ENCODE data around the gene CKAP2L. TPM values are rescaled to one million over a fixed set of nuclear protein-coding genes. Genes with fewer than 3 reads are reported as not detected.
A peak's percentile ranks its signal among the peaks of the same experiment; 100 is the strongest.

CKAP2L gene
- total and polyA plus RNA-seq, 10 of the 15 experiments (the other 5 are each of a cell fraction or from before 2014, with no cell fraction given) = 10.5 to 37.4 (median 20.2) TPM

DNA sequence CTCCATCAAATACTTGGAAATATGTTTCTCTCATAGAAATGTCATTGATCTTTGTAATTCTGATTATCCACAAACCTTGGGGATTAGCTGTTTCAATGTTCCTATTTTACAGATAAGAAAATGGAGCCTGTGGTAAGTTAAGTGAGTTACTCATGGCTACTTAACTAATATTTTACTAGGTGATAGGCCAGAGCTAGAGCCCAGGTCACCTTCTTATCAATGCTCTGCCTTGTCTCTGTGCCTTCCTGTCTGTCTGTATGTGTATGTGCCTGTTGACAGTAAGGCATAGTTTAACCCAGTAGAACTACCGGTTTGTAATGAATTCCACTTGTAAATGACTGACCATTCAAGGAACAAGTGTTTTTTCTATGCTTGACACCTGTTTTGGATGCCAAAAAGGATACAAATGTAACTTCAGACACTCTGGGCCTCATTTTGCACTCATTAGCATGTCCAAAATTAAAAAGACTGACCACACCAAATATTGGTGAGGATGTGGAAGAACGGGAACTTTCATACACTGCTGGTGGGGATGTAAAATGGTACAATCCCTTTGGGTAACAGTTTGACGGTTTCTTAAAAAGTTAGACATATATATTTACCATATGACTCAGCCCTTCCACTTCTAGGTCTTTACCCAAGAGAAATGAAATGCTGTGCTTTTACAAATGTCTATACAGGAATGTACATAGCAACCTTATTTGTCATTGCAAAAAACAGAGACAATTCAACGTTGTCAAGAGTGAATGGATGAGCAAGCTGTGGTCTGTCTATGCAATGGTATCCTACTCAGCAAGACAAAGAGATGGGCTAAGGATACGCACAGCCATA lies 39.5 kb upstream of the CKAP2L start (continued):
- TF ChIP-seq ZBTB40 (IDR thresholded peaks at IDR 0.05; ENCODE audit: borderline replicate concordance) (0 out of 2 replicates have a peak, but pooled peaks have one; percentile 11), YY1 (IDR thresholded peaks at IDR 0.05; ENCODE audit: low read depth, low read length) (no peak), CEBPB (IDR thresholded peaks at IDR 0.05; ENCODE audit: borderline replicate concordance in 1 of 2, low read depth in 2 of 2, low read length in 2 of 2) (no peak), FOXM1 (IDR thresholded peaks at IDR 0.05; ENCODE audit: low read depth, low read length) (peak; percentile 66; the same call in 1 of the 2 replicates), LARP7 (IDR thresholded peaks at IDR 0.05) (no peak), IKZF1 (conservative IDR thresholded peaks at IDR 0.05) (peak; percentile 60), MEF2A (IDR thresholded peaks at IDR 0.05; ENCODE audit: insufficient read depth, low read depth, low read length) (0 out of 2 replicates have a peak, but pooled peaks have one; percentile 48), NR2F1 (conservative IDR thresholded peaks at IDR 0.05) (0 out of 2 replicates have a peak, but pooled peaks have one; percentile 36), ATF7 (IDR thresholded peaks at IDR 0.05; ENCODE audit: low read depth) (peak; percentile 57; the same call in 1 of the 2 replicates), REST (IDR thresholded peaks at IDR 0.05; ENCODE audit: low read depth, low read length) (no peak), CREM (IDR thresholded peaks at IDR 0.05; ENCODE audit: low read depth) (no peak), HCFC1 (IDR thresholded peaks at IDR 0.05; ENCODE audit: low read length) (no peak), POLR2AphosphoS2 (IDR thresholded peaks at IDR 0.05; ENCODE audit: low read depth, low read length) (no peak), IKZF2 (IDR thresholded peaks at IDR 0.05) (peak; percentile 67 to 71; a peak in 3 of 4 replicates), BACH1 (IDR thresholded peaks at IDR 0.05; ENCODE audit: borderline replicate concordance) (peak; percentile 39; the same call in 1 of the 2 replicates), BMI1 (IDR thresholded peaks at IDR 0.05; ENCODE audit: borderline replicate concordance) (no peak), ZBED1 (IDR thresholded peaks at IDR 0.05; ENCODE audit: borderline replicate concordance) (no peak)
- TF ChIP-seq, protein P1, sequence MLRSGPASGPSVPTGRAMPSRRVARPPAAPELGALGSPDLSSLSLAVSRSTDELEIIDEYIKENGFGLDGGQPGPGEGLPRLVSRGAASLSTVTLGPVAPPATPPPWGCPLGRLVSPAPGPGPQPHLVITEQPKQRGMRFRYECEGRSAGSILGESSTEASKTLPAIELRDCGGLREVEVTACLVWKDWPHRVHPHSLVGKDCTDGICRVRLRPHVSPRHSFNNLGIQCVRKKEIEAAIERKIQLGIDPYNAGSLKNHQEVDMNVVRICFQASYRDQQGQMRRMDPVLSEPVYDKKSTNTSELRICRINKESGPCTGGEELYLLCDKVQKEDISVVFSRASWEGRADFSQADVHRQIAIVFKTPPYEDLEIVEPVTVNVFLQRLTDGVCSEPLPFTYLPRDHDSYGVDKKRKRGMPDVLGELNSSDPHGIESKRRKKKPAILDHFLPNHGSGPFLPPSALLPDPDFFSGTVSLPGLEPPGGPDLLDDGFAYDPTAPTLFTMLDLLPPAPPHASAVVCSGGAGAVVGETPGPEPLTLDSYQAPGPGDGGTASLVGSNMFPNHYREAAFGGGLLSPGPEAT (IDR thresholded peaks at IDR 0.05; ENCODE audit: low read depth) = peak; percentile 68; the same call in 1 of the 2 replicates
- TF ChIP-seq, protein P2, sequence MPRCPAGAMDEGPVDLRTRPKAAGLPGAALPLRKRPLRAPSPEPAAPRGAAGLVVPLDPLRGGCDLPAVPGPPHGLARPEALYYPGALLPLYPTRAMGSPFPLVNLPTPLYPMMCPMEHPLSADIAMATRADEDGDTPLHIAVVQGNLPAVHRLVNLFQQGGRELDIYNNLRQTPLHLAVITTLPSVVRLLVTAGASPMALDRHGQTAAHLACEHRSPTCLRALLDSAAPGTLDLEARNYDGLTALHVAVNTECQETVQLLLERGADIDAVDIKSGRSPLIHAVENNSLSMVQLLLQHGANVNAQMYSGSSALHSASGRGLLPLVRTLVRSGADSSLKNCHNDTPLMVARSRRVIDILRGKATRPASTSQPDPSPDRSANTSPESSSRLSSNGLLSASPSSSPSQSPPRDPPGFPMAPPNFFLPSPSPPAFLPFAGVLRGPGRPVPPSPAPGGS (IDR thresholded peaks at IDR 0.05; ENCODE audit: borderline replicate concordance, insufficient read depth, low read depth, low read length, poor library complexity, severe bottlenecking) = peak; percentile 45
